Spleen (tissue), 11 donors: ENCODE data around the gene CCND2. TPM values are rescaled to one million over a fixed set of nuclear protein-coding genes. Genes with fewer than 3 reads are reported as not detected.
"Not testable (repeated sequence)": the region's sequence is repeated elsewhere in the genome, so short reads cannot be mapped to it uniquely, and the experiment has no call there.

Experiments
- DNase-seq: peaks from one replicate; pipeline ENCODE4 v3.0.0-alpha.2; 2020
- H3K27ac ChIP-seq, 8 donors: fragments of 200-600 bp; sonication (generic) in 7 of 8; 1 replicate in 4 of 8; 2 replicates in 4 of 8; pipeline versions ENCODE4 v1.5.0 to v1.8.0; 2016 to 2021; ENCODE audit warnings: inconsistent platforms in 4 of 8, mild to moderate bottlenecking in 4 of 8, moderate library complexity in 1 of 8
- H3K27me3 ChIP-seq, 7 donors: fragments of 200-600 bp; sonication (generic) in 6 of 7; replicated peaks in 1 of 7; 1 replicate in 4 of 7; 2 replicates in 3 of 7; pipeline versions ENCODE4 v1.5.0 to v1.8.0; 2016 to 2021; ENCODE audit warnings: inconsistent platforms in 3 of 7, mild to moderate bottlenecking in 1 of 7
- H3K36me3 ChIP-seq, 6 donors: fragments of 200-600 bp; sonication (generic) in 5 of 6; 1 replicate in 4 of 6; 2 replicates in 2 of 6; pipeline versions ENCODE4 v1.5.0 to v1.8.0; 2016 to 2021; ENCODE audit warnings: inconsistent platforms in 2 of 6
- H3K4me1 ChIP-seq, 6 donors: fragments of 200-600 bp; sonication (generic) in 5 of 6; 1 replicate in 3 of 6; 2 replicates in 3 of 6; pipeline versions ENCODE4 v1.5.0 to v1.8.0; 2016 to 2021; ENCODE audit warnings: inconsistent platforms in 3 of 6
- H3K4me3 ChIP-seq, 8 donors: fragments of 200-600 bp; sonication (generic) in 7 of 8; 1 replicate in 4 of 8; 2 replicates in 4 of 8; pipeline versions ENCODE4 v1.5.0 to v1.8.0; 2016 to 2021; ENCODE audit warnings: inconsistent platforms in 4 of 8, mild to moderate bottlenecking in 4 of 8, moderate library complexity in 2 of 8
- H3K9me3 ChIP-seq, 8 donors: fragments of 200-600 bp; sonication (generic) in 7 of 8; 1 replicate in 4 of 8; 2 replicates in 4 of 8; pipeline versions ENCODE4 v1.5.0 to v1.8.0; 2016 to 2021; ENCODE audit warnings: inconsistent platforms in 4 of 8
- POLR2A ChIP-seq, 3 donors: fragments of 450-650 bp; IDR thresholded peaks; one replicate each; pipeline ENCODE4 v1.5.1; 2017; ENCODE audit warnings: antibody characterized with exemption in 3 of 3, mild to moderate bottlenecking in 1 of 3
- POLR2AphosphoS5 ChIP-seq, 3 donors: sonication (generic); formaldehyde crosslinking; IDR thresholded peaks; one replicate each; pipeline ENCODE4 v1.5.1; 2017; ENCODE audit warnings: antibody characterized with exemption in 3 of 3
- WGBS, 5 donors: extraction: QIAGEN DNeasy Blood & Tissue Kit in 3 of 5; methylation state at CpG; one replicate each; pipeline versions ENCODE4 v1.1.5 to v1.1.7; 2013 to 2018; 5-methylcytosine and 5-hydroxymethylcytosine counted together
- intact Hi-C: fragments of 100-400 bp; cut with DNase I; formaldehyde crosslinking; loops from one replicate; pipeline ENCODE4 v1.15.0; 2023; ENCODE audit warnings: low total_unique reads
- polyA plus RNA-seq, 3 donors: library from polyadenylated mRNA; stranded (reverse); fragments of 200-250 nt; gene quantifications; one replicate each; pipeline ENCODE4 v1.2.1, GENCODE V29; 2013
- total RNA-seq, 7 donors: library from RNA; depleted of rRNA in 3 of 7; stranded (reverse); fragments of >200 nt in 3 of 7; fragmentation: NEBNext Ultra II Directional in 4 of 7; extraction: Animal tissue kit (Norgen Biotek cat#: 25700) in 4 of 7; gene quantifications; one replicate each; pipeline versions ENCODE4 v1.1.0 to v1.2.1, GENCODE V29; 2016 to 2021
- TF ChIP-seq, protein P1 (sequence below), 11 experiments: fragments of 200-600 bp in 7 of 11; fragments of 450-650 bp in 4 of 11; sonication (generic) in 4 of 11; IDR thresholded peaks in 8 of 11; conservative IDR thresholded peaks in 3 of 11; 1 replicate in 7 of 11; 2 replicates in 4 of 11; pipeline versions ENCODE4 v1.4.0 to v1.8.0; 2016 to 2021; ENCODE audit warnings: antibody characterized with exemption in 11 of 11, inconsistent platforms in 4 of 11, mild to moderate bottlenecking in 1 of 11
- donor health status: healthy with polysubstance abuse.
- donor health status: DM: no; HTN: no; CAD: no; lungs with moderate emphysema.
- donor health status: DM: no; HTN: no; CAD: no.
- donor health status: Bipolar disorder and iron deficiency.
- donor health status: healthy.
- donor health status: DM: no; HTN: no; CAD: no.
- donor health status: DM: yes; HTN: yes; CAD: no.

CCND2 gene
- total and polyA plus RNA-seq, 10 donors = 9.4 to 110 (median 59.4) TPM

GRCh38 chr12:4242595-4242994 lies 31.0 kb upstream of the CCND2 start:
- TF ChIP-seq POLR2AphosphoS5 (IDR thresholded peaks at IDR 0.05) (no peak), POLR2A (IDR thresholded peaks at IDR 0.05) (no peak)
- TF ChIP-seq, protein P1, sequence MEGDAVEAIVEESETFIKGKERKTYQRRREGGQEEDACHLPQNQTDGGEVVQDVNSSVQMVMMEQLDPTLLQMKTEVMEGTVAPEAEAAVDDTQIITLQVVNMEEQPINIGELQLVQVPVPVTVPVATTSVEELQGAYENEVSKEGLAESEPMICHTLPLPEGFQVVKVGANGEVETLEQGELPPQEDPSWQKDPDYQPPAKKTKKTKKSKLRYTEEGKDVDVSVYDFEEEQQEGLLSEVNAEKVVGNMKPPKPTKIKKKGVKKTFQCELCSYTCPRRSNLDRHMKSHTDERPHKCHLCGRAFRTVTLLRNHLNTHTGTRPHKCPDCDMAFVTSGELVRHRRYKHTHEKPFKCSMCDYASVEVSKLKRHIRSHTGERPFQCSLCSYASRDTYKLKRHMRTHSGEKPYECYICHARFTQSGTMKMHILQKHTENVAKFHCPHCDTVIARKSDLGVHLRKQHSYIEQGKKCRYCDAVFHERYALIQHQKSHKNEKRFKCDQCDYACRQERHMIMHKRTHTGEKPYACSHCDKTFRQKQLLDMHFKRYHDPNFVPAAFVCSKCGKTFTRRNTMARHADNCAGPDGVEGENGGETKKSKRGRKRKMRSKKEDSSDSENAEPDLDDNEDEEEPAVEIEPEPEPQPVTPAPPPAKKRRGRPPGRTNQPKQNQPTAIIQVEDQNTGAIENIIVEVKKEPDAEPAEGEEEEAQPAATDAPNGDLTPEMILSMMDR (IDR thresholded peaks at IDR 0.05 in 8 of 11, conservative IDR thresholded peaks at IDR 0.05 in 3 of 11) = no peak
- H3K4me1 ChIP-seq = peaks cover 0 to 31% (median 5%) of the 10 kb centered on the region in 6 donors
- DNase-seq = no peak
- H3K4me3 ChIP-seq = no peak overlapping the region
- peaks cover 0 to 36% (median 0%) of the 10 kb centered on the region in 7 donors for H3K27me3 ChIP-seq
- intact Hi-C loops = no loop called here
- no peak overlapping the region for H3K27ac ChIP-seq
- H3K9me3 ChIP-seq = peaks cover 7 to 23% (median 21%) of the 10 kb centered on the region in 8 donors
- 52 to 70% (median 60%) methylated on average over 7 to 10 of the region's 10 CpGs for WGBS, 5 donors
- no peaks in the 10 kb centered on the region for H3K36me3 ChIP-seq

DNA sequence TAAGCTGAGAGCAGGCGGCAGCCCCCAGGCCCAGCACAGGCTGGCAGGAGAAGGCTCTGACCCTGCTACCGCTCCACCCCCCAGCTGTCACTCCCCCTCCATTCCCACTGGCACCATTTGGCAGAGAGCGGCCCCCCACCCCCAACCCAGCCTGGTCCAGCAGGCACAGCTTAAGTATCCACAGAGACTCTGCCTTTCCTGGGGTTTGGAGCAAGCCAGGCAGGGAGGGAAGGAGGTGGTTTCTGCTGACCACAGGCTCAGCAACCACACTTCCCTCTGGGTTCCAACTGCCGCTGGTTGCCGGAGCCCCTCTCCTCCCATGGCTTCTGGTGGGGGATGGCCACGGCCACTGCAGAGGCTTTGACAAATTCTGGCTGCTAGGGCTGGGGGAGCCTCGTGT lies 30.5 kb upstream of the CCND2 start:
- peaks cover 2 to 18% (median 16%) of the 10 kb centered on the region in 8 donors for H3K9me3 ChIP-seq
- H3K27ac ChIP-seq = no peak overlapping the region
- H3K4me3 ChIP-seq = no peak overlapping the region
- peaks cover 0 to 31% (median 5%) of the 10 kb centered on the region in 6 donors for H3K4me1 ChIP-seq
- 19 to 30% (median 26%) methylated on average over 4 to 7 of the region's 7 CpGs for WGBS, 5 donors
- no peaks in the 10 kb centered on the region for H3K36me3 ChIP-seq
- peaks cover 0 to 36% (median 0%) of the 10 kb centered on the region in 7 donors for H3K27me3 ChIP-seq
- intact Hi-C loops = no loop called here
- TF ChIP-seq POLR2A (IDR thresholded peaks at IDR 0.05) (no peak), POLR2AphosphoS5 (IDR thresholded peaks at IDR 0.05) (no peak)
- TF ChIP-seq, protein P1 (IDR thresholded peaks at IDR 0.05 in 8 of 11, conservative IDR thresholded peaks at IDR 0.05 in 3 of 11) = no peak
- no peak for DNase-seq

- H3K4me1 ChIP-seq = peaks cover 0 to 31% (median 5%) of the 10 kb centered on the region in 6 donors
- H3K36me3 ChIP-seq, intact Hi-C loops, DNase-seq, H3K27ac ChIP-seq, H3K4me3 ChIP-seq: not testable (repeated sequence)
- peaks cover 0 to 36% (median 0%) of the 10 kb centered on the region in 7 donors for H3K27me3 ChIP-seq
- H3K9me3 ChIP-seq = peaks cover 0 to 13% (median 11%) of the 10 kb centered on the region in 8 donors
- WGBS, 5 donors = 81 to 87% (median 84%) methylated on average over 32 to 43 of the region's 43 CpGs
Measured at GRCh38 chr12:4243491-4244100, 30.0 kb upstream of the CCND2 start.

DNA sequence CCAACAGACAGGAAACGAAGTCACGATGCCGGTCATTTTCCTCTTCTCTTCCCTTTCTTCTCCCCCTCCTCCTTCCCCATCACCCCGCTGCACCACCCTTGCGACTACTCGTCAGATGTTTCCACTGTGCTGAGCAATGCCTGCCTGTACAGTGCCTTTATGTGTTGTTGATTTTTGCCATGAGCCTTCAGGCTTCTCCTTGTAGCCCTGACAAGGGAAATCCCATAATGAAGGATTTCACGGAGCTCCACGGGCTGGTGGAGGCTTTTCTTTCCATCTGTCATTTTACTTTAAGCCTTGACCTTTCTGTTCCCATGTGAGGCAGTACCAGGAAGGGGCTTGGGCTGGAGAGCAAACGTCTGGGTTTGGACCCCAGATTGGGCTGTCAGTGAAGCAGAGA lies 28.7 kb upstream of the CCND2 start:
- peaks cover 0 to 31% (median 5%) of the 10 kb centered on the region in 6 donors for H3K4me1 ChIP-seq
- no peaks in the 10 kb centered on the region for H3K36me3 ChIP-seq
- TF ChIP-seq POLR2A (IDR thresholded peaks at IDR 0.05) (no peak), POLR2AphosphoS5 (IDR thresholded peaks at IDR 0.05) (no peak)
- TF ChIP-seq, protein P1 (IDR thresholded peaks at IDR 0.05 in 8 of 11, conservative IDR thresholded peaks at IDR 0.05 in 3 of 11) = no peak
- no peak for DNase-seq
- intact Hi-C loops = no loop called here
- peaks cover 0 to under 1% (median 0%) of the 10 kb centered on the region in 8 donors for H3K9me3 ChIP-seq
- H3K4me3 ChIP-seq = no peak overlapping the region
- WGBS, 5 donors = 43 to 63% (median 55%) methylated on average over 9 of the region's 9 CpGs
- H3K27me3 ChIP-seq = peaks cover 0 to 36% (median 0%) of the 10 kb centered on the region in 7 donors
- no peak overlapping the region for H3K27ac ChIP-seq
